IPS-20b (cell line): ENCODE data around the gene PTPRN2.

Source experiments
- H3K27ac ChIP-seq: one replicate; pipeline ENCODE4 v1.5.1; 2013; ENCODE audit warnings: low read length
- H3K27me3 ChIP-seq: 2 replicates; pipeline ENCODE4 v1.6.1; 2013; ENCODE audit warnings: mild to moderate bottlenecking, low read length, inconsistent platforms; ENCODE audit not compliant: insufficient read depth
- H3K36me3 ChIP-seq: 2 replicates; pipeline ENCODE4 v1.6.1; 2013; ENCODE audit warnings: low read depth, mild to moderate bottlenecking, inconsistent platforms, low read length, moderate library complexity; ENCODE audit not compliant: insufficient read depth
- H3K4me1 ChIP-seq: 2 replicates; pipeline ENCODE4 v1.6.1; 2013; ENCODE audit warnings: mild to moderate bottlenecking, control low read depth, inconsistent platforms, low read length, moderate library complexity; ENCODE audit not compliant: insufficient read depth
- H3K4me3 ChIP-seq: 2 replicates; pipeline ENCODE4 v1.5.1; 2013; ENCODE audit warnings: mild to moderate bottlenecking, low read length, inconsistent platforms
- H3K9ac ChIP-seq: 2 replicates; pipeline ENCODE4 v1.6.1; 2013; ENCODE audit warnings: low read depth, mild to moderate bottlenecking, inconsistent platforms, low read length, moderate library complexity
- H3K9me3 ChIP-seq: 2 replicates; pipeline ENCODE4 v1.6.1; 2013; ENCODE audit warnings: mild to moderate bottlenecking, low read depth, low read length, inconsistent platforms; ENCODE audit not compliant: insufficient read depth

The PTPRN2 gene

GRCh38 chr7:157634401-157635147 is 953.0 kb downstream of the PTPRN2 start:
- no peaks in the 10 kb centered on the region for H3K36me3 ChIP-seq
- H3K27me3 ChIP-seq: no peaks in the 10 kb centered on the region; the same call in 1 of the 2 replicates
- no peaks in the 10 kb centered on the region for H3K4me1 ChIP-seq
- H3K9ac ChIP-seq: no peak overlapping the region
- H3K27ac ChIP-seq: no peak overlapping the region
- H3K9me3 ChIP-seq: peaks cover 71% of the 10 kb centered on the region
- no peak overlapping the region for H3K4me3 ChIP-seq

DNA sequence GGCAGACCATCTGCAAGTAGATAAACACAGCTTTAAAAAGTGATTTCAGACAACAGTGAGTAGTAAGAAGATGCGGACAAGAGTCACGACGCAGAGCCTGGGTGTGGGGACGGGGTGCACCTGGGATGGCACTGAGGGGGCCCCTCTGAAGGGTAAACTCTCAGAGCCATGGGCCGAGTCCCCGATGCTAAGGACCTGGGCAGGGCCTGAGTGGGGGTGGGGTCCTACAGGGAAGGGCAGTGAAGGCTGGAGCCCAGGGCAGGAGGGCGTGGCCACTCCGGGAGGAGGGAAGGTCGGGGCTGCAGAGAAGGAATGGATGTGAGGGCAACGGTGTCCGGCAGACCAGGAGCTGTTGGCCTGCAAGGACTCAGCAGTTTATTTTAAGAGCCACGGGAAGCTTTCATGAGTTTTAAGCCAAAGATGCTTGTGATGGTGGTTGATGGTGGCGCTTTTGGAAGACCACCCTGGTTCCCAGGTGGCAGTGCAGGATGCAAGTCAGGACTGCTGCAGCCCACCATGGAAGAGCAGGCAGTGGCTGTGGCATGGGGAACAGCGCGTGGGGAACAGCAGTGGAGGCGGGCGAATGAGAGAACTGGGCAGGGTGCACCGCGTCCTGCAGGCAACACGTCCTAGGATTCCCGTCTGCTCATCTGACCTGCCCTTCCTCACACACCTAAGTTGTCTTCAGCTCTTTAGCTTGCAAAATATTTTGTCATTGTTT is 954.0 kb downstream of the PTPRN2 start:
- Histone ChIP-seq H3K27ac (no peak overlapping the region), H3K27me3 (no peaks in the 10 kb centered on the region; the same call in 1 of the 2 replicates), H3K36me3 (no peaks in the 10 kb centered on the region), H3K9me3 (peaks cover 70% of the 10 kb centered on the region), H3K9ac (no peak overlapping the region), H3K4me1 (no peaks in the 10 kb centered on the region), H3K4me3 (no peak overlapping the region)

DNA sequence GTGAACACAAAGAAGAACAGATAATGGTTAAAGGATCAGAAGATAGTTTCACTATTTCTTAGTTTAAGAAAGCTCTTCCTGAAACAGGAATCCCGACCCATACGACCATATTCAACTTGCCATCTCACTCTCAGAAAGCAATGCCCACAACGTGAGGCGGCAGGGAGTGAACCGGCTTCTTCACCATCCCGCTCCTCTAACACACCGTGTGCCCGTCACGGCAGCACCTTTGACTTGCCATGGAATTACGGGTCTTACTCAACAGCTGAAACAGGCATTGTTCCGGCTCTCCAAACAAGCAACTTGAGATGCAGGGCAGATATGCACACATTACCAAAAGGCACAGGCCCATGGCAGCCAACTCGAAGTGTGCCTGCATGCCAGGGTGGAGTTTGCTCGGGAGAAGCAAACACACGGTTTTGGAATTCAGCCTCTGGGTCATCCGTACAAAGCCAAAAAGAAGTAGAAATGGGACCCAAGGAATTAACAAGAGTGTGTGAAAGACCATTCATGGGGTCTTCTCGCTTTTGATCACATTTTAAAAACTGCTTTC is 957.2 kb downstream of the PTPRN2 start:
- Histone ChIP-seq H3K4me3 (no peak overlapping the region), H3K27ac (no peak overlapping the region), H3K36me3 (no peaks in the 10 kb centered on the region), H3K9ac (no peak overlapping the region), H3K27me3 (no peaks in the 10 kb centered on the region; the same call in 1 of the 2 replicates), H3K9me3 (peaks cover 65% of the 10 kb centered on the region), H3K4me1 (no peaks in the 10 kb centered on the region)

DNA sequence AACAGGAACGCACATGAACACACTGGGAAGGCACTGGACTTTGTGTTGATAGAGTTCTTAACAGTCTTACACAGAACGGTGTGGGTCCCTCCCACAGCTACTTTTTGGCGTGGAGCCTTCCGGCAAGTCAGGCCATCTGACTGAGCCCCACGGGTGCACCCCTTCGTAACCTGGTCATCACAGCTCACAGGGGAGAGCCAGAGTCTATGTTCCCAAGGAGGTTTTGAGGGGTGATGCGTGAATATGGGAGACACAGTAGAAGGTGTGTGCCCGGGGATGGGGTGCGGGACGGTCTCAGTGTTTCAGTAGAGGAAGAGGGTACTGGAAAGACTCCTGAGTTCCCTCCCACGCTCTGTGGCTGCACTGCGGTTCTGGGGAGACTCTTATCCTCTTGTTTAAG is 959.2 kb downstream of the PTPRN2 start:
- H3K36me3 ChIP-seq: no peaks in the 10 kb centered on the region

GRCh38 chr7:157627646-157628045 is 960.0 kb downstream of the PTPRN2 start:
- H3K9ac ChIP-seq: no peak overlapping the region
- H3K27me3 ChIP-seq: no peaks in the 10 kb centered on the region; the same call in 1 of the 2 replicates
- H3K4me3 ChIP-seq: no peak overlapping the region
- peaks cover 64% of the 10 kb centered on the region for H3K9me3 ChIP-seq
- no peaks in the 10 kb centered on the region for H3K36me3 ChIP-seq
- H3K4me1 ChIP-seq: no peaks in the 10 kb centered on the region
- H3K27ac ChIP-seq: no peak overlapping the region

More for the DNA sequence above, 959.2 kb downstream of the PTPRN2 start:
- no peaks in the 10 kb centered on the region for H3K4me1 ChIP-seq
- H3K9ac ChIP-seq: no peak overlapping the region
- H3K9me3 ChIP-seq: peaks cover 64% of the 10 kb centered on the region
- H3K27ac ChIP-seq: no peak overlapping the region
- H3K27me3 ChIP-seq: no peaks in the 10 kb centered on the region; the same call in 1 of the 2 replicates
- no peak overlapping the region for H3K4me3 ChIP-seq

- Histone ChIP-seq H3K9ac (no peak overlapping the region), H3K27ac (no peak overlapping the region), H3K9me3 (peaks cover 67% of the 10 kb centered on the region), H3K27me3 (no peaks in the 10 kb centered on the region; the same call in 1 of the 2 replicates), H3K4me1 (no peaks in the 10 kb centered on the region), H3K36me3 (no peaks in the 10 kb centered on the region), H3K4me3 (no peak overlapping the region)
Measured at GRCh38 chr7:157627033-157627432, 960.6 kb downstream of the PTPRN2 start.

- no peak overlapping the region for H3K9ac ChIP-seq
- peaks cover 66% of the 10 kb centered on the region for H3K9me3 ChIP-seq
- no peaks in the 10 kb centered on the region; the same call in 1 of the 2 replicates for H3K27me3 ChIP-seq
- no peak overlapping the region for H3K27ac ChIP-seq
- H3K4me3 ChIP-seq: no peak overlapping the region
- H3K4me1 ChIP-seq: no peaks in the 10 kb centered on the region
- no peaks in the 10 kb centered on the region for H3K36me3 ChIP-seq
Measured at GRCh38 chr7:157625973-157626742, 961.5 kb downstream of the PTPRN2 start.

DNA sequence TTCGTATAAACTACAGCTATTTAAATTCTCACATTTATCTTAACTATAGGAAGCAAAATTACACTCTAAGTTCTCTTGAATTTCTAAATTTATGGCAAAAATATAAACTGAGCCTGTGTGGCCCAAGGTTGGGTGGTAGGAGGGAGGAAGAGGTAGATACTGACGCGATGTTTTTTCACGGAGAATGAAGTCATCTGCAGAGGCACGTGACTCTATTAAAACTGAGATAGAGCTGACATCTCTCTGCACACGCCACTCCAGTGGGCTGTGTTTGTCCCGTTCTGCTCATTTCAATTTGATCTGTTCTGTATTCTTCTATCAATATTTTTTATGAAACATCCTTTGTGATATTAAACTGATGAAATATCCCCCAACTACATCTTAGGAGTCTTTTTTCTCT is 964.1 kb downstream of the PTPRN2 start:
- H3K27me3 ChIP-seq: no peaks in the 10 kb centered on the region; the same call in 1 of the 2 replicates
- H3K36me3 ChIP-seq: no peaks in the 10 kb centered on the region
- H3K9me3 ChIP-seq: peaks cover 57% of the 10 kb centered on the region
- H3K9ac ChIP-seq: no peak overlapping the region
- no peak overlapping the region for H3K27ac ChIP-seq
- H3K4me3 ChIP-seq: no peak overlapping the region
- H3K4me1 ChIP-seq: no peaks in the 10 kb centered on the region

DNA sequence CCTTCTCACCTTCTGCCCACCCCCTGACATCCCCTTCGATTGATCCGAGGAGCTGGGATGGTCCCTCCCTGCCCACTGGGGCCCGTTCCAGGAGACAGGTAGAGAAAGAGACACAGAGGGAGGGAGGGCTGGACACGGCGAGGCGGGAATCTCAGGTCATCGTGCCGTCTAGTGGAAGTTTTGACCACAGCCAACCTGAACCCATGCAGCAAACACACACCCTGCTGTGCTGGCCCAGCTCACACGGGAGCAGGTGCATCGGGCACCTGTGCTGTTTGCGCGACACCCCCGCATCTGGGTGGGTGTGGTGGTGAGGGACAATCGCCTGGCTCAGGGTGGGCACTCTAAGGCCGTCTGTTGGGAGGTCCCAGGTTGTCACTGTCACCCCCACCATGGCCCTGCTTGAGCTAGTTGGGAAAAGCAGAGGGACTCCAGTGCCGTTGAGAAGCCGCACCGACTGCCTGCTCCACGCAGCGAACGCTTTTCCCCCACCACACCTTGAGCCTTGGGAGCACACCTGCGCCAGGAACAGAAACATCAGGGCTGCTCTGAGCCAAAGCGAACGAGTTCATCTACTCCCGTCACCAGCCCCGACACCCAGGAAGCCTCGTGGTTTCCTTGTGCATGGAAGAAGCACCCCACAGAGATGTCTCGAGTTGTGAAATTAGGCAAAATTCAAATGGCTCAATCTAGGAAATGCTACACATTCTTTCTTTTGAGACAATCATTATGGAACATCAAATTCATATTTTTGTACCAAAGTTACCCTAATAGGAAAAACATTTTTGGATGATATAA is 965.0 kb downstream of the PTPRN2 start:
- Histone ChIP-seq H3K4me3 (no peak overlapping the region), H3K9me3 (peaks cover 57% of the 10 kb centered on the region), H3K27me3 (no peaks in the 10 kb centered on the region; the same call in 1 of the 2 replicates), H3K4me1 (no peaks in the 10 kb centered on the region), H3K36me3 (no peaks in the 10 kb centered on the region), H3K9ac (no peak overlapping the region), H3K27ac (no peak overlapping the region)

GRCh38 chr7:157622000-157622399 is 965.6 kb downstream of the PTPRN2 start:
- Histone ChIP-seq H3K4me1 (no peaks in the 10 kb centered on the region), H3K9ac (no peak overlapping the region), H3K9me3 (peaks cover 54% of the 10 kb centered on the region), H3K36me3 (no peaks in the 10 kb centered on the region), H3K27me3 (no peaks in the 10 kb centered on the region; the same call in 1 of the 2 replicates), H3K27ac (no peak overlapping the region), H3K4me3 (no peak overlapping the region)
